ENCODE results near the gene TLK1.
"Not testable (repeated sequence)": the region's sequence is repeated elsewhere in the genome, so short reads cannot be mapped to it uniquely, and the experiment has no call there.

Gene TLK1

DNA sequence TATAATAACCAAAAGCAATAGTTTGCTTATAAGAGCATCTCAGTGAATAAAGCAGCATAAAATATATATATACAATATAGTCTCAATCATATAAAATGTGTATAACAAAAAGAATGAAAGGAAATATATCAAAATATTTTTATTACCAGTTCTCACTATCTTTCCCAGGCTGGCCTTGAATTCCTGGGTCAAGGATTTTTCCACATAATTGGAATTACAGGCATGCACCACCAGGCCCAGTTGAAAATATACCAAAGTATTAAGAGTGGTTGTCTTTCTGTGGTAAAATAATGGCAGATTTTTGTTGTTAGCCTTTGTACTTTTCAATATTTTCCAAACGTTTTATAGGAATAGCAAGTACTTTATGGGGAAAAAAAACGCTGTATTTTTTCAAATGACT is 8.6 kb upstream of the TLK1 start:
- DNase-seq (ENCODE audit: low read depth) = no peak

DNA sequence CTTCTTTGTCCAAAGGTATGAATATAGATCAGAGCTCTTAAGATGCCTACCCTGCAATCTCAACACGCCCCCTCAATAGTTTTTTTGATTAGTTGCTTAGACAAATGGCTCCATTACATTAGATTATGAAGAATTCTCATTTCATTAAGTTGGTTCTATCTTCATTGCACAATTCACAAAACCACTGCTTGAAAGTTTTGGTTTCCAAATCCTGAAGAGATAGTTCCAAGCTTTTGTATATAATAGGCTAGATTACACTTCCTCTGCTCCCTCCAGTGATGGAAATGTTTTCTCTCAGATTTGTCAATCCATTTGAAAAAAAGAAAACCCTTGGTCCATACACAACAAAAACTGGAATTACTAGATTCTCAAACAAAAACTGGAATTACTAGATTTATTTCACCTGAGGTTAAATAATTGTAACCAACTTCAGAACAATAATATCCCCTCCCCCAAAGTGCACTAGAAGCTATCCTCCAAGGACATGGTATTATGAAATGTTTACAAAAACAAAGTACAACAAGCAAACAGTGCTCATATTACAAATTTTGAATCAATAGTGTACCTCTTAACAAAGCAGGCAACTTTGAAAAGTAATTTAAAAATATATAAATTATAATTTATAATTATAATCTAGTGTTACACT is 6.8 kb upstream of the TLK1 start:
- DNase-seq (ENCODE audit: low read depth) = peak; percentile 72

DNA sequence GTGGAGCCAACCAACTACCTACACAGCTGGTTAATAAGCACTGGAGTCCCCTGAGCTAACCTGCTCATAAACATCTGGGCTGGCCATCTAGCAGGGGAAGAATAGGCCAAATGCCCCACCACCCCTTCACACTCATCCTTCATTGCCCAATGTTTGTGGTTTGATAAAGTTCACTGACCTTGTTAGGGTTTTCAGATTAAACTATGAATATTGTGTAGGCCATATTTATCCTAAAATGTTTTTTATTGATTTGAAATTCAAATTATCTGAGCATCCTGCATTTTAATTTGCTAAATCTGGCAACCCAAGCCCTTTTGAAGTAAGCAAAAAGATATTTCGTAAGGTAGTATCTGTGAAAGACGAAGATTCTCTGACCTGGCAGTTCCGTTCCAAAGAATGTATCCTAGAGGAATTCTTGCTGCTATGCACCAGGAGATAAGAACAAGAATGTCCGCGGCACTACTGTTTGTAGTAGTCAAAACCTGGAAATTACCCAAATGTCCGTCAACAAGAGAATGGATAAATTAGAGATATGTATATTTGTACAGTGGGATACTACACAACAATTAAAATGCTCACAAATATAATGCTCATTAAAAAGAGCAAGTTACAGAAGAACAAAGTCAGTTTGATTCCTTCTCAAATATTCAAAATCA is 5.8 kb upstream of the TLK1 start:
- peak; percentile 84 for DNase-seq (ENCODE audit: low read depth)

DNA sequence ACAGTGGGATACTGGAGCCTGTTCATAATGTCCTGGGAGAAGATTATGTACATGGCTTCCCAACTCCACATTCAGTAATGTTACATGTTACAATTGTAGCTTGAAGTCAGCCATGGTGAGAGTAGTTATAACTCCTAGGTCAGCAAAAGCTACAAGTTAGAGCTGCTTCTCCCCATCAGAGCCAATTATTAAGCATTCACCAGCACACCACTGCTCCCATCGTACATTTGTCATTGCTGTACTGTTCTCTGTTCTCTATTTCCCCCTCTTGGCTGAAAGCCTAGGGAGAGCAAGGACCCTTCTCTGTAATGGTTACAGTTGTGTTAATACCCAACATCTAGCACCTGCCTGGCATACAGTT is 5.3 kb upstream of the TLK1 start:
- DNase-seq (ENCODE audit: low read depth) = no peak

DNA sequence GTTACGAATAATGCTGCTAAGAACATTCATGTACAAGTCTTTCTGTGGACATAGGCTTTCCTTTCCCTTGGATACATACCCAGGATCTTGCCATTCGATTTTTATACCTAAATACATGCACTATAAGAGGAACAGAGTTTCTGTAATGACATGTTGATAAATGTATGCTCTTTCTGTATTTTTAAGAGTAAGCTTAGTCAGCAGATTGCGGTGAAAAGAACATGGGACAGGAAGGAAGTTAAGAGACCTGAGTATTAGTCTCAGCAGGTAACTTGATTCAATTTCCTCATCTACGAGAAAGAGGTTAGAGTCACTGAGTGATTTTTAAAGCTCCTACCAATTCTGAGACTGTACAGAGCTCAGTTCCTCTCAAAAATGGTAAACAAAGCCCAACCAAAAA is 2.6 kb upstream of the TLK1 start:
- DNase-seq (ENCODE audit: low read depth) = no peak

DNA sequence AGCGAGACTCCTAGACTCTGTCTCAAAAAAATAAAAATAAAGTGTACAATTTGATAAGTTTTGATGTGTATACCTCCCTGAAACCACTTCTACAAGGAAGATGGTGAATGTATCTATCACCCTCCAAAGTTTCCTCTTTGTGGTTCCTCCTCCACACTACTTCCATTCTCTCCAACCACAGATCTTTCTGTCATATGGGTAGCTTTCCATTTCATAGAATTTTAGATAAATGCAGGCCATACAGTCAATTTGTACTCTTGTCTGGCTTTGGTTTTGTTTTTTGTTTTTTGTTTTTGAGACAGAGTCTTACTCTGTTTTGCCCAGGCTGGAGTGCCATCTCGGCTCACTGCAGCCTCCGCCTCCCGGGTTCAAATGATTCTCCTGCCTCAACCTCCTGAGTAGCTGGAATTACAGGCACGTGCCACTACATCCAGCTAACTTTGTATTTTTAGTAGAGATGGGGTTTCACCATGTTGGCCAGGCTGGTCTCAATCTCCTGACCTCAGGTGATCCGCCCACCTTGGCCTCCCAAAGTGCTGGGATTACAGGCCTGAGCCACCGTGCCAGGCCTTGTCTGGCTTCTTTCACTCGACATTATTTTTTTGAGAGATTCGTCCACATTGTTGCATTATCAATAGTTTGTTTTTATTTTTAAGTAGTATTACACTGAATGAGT is 2.0 kb upstream of the TLK1 start:
- not testable (repeated sequence) for DNase-seq (ENCODE audit: low read depth)

DNA sequence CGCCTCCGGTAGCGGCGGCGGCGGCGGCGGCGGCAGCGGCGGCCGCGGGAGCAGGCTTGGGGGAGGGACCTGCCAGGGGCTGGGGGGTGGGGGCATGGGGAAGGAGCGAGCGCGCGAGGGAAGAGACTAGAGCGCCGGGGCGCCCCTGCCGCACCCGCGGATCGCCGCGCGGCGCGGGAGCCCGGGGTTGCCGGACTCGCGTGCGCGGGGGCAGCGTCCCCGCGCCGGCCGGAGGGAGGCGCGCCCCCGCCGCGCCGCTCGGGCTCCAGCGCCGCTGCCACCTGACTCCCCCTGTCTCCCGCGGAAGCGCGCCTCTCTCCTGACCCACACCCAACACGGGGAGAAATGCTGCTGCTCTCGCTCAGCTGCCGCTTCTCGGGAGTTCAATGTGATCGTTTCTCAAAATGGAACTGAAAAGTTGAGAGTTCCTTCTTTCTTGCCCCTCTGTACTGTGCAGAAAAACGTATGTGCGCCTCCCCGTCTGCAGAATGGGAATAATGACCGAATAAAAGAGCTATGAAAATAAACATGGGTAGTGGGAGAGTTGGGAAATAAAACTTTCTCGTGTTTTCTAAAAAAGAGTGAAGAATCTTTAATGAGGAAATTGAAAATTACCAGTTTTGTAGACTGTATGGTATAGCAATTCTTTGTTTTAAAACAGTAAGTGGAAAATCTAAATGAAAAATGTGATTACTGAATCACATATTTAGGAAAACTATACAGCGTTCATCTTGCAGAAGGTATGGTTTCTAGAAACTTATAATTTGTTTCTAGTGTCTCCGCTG is 455 bp upstream of the TLK1 start:
- DNase-seq (ENCODE audit: low read depth) = peak; percentile 61

DNA sequence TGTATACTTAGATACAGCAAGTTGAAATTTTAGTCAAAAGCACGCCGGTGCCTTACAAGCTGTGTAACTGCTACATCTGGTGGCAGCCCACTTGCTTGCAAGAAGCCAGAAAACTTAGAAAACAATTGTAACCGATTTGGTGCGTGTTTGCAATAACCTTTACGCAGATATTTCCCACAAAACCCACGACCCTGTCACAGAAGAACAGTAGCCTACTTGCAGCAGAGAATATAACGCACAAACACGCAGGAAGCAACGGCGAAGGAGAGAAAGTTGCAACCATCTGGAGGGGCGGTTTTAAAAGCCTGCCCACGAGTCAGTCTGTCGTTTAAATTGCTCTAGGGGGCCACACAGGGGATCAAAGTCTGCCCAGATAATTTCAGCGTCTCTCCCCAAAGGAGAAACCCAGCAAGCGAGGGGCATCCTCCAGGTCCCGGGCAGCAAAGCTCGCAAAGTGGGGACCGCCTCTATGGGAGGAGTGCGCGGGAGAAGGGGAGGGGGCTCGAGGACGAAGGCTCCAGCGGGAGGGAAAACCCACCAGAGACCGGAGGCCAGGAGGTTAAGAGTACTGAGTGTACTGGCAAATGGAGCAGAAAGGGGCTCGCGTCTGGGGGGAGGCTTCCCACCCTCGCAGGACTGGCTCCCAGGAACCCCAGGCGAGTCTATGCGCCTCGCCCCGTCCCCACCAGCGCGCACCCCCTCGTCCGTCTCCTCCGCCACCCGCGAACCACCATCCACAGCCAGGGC is 1.1 kb downstream of the TLK1 start:
- peak; percentile 66 for DNase-seq (ENCODE audit: low read depth)

DNA sequence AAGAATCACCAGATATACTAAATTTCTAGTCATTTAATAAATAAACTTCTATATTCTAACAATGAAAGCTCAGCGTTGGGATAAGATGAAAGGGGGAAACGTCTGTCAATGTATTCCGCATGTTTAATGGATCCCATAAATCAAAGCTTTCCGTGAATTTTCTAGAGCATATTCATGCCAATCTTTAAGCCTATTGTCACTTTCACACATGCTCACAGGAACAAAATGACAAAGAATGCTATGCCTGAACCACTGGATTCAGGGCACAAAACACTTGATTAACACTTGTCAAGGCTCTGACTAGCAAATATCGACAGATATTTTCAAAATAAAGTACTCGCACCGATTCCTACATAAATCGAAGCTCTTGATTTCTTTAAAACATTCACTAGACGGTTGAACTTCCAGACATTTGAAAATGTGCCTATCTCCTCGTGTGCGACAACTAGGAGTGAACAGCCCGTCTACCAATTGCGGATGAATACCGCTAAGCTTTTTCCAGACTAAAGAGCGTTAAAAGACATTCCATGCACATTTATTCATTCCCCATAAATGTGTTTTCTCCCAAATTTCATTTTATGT is 1.8 kb downstream of the TLK1 start:
- DNase-seq (ENCODE audit: low read depth) = no peak

DNA sequence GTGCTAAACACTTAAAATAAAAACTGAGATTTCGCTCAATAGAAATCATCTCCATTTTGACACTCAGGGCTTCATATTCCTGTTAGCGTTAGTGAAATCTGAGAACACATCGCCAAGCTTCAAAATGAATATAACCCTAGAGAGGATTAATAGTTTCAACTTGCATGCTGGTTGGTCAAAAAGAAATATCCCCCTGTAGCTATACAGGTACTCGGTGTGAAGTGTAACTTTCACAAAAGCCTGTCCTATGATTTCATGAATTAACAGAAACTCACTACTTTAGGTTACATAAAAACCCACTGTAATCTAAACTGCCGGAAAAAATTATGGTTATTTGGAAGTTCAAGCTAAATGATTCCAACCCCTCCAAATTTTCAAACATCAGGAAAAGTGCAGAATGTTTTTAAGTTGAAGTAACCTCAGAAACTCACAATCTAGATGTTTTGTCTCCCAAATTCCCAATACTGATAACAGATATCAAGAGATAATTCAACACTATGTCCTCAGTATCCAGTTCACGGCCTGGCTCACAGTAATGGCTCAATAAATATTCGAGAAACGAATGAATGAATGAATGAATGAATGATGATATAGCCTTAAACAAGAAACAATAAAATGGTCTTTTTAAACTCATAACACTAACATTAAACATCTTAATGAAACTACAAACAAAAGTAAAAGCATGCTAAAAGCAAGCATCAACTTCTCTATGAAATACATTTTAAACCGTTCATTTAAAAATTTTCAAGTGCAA is 2.5 kb downstream of the TLK1 start:
- no peak for DNase-seq (ENCODE audit: low read depth)

DNA sequence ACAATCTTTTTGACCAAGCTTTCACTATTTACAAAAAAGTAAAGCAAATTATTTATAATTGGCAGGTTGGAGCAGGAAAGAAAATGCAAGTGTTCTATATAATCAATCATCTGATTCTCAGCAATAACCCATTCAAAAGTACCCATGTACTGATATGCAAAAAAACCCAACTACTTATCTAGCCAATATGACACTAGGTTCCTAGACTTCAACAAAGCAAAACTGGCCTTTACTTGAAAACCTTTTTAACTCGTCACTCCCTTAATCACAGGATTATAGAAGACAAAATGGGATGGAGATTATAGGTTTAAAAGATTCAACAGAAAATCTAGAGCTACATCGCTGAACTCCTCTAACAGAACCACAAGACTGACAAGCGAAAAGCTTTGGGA is 3.6 kb downstream of the TLK1 start:
- no peak for DNase-seq (ENCODE audit: low read depth)

DNA sequence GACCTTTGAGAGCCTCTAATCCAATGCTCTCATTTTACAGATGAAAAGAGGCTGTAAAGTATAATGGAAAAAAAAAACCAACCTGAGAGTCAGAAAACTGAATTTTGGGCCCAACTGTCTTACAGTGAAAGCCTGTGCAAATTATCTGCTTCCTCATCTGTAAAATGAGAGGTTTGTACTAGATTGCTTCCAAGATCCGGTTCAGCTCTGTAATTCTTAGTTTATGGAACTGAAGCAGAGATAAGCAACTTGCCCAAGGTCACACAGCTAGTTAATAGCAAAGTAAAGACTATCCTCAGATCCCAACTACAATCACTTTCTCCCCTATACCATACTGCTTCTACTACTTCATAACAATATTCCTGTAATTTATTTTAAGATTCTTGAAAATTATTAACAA is 6.3 kb downstream of the TLK1 start:
- DNase-seq (ENCODE audit: low read depth) = peak; percentile 41

DNA sequence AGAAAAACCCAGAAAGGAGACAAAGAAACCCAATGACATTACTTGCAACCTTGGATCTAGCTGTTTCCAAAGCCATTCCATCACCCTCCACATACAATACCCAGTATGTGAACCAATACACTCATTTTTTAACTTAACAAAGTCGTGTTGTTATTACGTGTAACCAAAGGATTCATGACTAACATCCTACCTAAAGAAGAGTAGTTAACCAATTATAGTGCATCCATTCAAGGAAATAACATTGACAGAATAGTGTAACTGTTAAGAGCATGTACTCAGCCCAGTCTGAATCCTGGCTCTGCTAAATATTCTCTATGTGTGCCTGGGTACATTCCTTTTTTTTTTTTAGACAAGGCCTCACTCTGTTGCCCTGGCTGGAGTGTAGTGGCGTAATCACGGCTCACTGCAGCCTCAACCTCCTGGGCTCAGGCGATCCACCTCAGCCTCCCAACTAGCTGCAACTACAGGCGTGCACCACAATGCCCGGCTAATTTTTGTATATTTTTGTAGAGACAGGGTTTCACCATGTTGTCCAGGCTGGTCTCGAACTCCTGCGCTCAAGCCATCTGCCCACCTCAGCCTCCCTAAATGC is 9.9 kb downstream of the TLK1 start:
- no peak for DNase-seq (ENCODE audit: low read depth)

DNA sequence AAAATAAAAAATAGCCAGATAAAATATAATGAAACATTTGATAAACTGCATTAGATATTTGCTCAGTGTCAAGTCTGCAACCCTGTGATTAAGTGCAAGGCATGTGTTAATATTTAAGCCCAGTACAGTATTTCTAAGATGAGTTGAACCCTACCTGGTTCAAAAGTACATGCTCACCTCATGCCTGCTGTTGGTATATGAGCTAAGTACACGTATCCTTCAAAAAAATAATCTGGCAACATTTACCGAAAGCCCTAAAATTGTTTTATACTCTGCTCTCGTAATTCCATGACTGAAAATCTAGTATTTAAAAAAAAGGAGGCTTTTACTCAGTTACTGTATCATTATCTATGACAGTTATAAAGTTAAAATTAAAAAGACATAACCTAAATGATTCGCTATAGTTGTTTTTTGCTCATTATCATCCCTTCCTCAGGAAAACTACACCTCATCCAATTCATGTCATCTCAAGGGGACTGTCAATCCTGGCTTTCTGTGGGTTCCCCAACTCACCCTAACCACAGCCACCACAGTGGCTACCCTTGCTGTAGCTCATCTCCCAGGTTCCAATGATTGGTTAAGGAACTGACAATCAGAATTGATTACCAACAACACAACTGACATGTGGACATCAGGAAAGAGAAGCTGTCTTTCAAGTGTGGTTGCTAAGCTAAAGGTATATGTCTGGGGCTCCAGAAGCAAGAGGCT is 10.6 kb downstream of the TLK1 start:
- DNase-seq (ENCODE audit: low read depth) = no peak

DNA sequence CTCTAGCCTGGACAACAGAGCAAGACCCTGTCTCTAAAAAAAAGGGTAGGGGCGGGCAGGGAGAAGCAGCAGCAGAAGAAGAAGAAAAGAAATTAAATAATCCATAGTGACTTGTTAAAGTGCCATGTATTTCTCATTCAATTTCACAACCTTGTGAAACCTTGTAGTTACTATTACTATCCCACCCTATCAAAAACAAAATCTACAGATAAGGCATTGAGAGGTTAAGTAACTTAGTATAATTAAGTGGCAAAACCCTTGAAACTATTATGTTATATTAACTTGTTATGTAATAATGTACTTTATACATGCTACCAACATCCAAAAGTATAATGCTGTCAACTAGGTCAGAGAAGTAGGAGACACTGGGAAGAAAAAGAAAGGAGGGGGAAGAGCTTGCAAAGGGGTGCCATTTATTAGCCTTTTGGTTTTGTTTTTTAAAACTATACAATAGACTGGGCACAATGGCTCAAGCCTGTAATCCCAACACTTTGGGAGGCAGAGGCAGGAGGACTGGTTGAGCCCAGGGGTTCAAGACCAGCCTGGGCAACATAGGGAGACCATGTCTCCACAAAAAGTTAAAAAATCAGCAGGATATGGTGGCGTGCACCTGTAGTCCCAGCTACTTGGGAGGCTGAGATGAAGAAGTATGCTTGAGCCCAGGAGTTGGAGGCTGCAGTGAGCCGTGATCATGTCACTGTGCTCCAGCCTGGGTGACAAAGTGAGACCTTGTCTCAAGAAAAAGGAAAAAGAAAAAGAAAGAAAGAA is 11.3 kb downstream of the TLK1 start:
- DNase-seq (ENCODE audit: low read depth) = peak; percentile 24

DNA sequence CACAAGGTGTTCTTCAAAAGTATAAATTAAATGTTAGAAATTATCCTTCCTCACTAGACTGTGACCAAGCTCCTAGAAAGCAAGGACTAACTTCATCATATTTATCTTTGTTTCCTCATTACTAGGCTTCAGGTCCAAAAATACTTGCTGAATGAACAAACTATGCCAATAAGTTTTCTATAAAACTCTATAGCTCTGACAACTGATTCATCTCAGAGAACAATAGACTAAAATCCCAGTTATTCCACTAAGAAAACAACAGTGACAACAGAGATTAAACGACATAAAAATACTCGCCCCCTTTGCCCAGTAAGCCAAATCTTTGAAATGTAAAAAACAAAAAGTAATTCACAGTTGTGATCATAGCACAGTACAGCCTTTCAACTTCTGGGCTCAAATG is 13.6 kb downstream of the TLK1 start:
- no peak for DNase-seq (ENCODE audit: low read depth)

DNA sequence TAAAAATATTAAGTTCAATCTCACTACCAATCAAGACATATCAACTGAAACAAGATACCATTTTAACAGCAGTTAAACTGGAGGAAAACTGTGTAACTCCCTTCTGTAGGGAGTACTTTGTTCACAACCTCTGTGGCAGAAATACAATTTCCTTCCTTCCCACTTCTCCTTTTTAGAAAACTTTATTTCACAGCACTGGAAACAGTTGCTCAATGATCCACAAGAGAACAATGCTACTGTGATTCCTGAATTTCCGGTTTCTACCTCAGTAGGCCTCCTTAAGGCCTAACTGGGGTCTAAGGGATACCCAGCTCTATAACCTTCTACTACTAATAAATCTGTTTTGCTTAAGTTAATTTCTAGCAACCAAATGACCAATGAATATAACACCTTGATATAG is 14.1 kb downstream of the TLK1 start:
- DNase-seq (ENCODE audit: low read depth) = no peak

DNA sequence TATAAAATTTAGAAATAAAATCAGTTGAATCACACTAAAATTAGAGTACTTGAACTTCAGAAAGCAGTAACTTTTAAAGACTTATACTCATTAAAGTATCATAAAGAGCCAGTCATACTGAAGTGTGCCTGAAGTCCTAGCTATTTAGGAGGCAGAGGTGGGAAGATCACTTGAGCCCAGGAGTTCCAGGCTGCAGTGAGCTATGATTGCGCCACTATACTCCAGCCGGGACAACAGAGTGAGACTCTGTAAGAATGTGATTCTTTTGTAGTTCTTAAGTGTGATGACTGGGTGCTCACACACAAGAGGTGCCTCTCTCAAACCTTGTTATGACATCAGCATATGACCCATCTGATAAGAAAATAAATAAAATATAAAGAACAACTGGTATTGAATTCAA is 14.6 kb downstream of the TLK1 start:
- DNase-seq (ENCODE audit: low read depth) = no peak

DNA sequence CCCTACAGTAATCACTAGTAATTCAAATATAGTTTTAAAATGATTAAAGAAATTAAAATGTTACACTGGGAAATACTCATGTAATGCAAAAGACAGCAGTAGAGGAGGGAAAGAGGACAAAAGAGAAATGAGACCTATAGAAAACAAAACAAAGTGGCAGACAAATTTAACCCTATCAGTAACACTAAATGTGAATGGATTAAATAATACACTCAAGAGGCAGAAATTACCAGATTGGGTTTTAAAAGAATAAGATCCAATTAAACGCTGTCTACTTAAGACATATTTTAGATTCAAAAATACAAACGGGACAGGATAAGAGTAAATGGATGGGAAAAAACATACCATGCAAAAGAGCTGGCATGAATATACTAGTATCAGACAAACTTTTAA is 17.0 kb downstream of the TLK1 start:
- DNase-seq (ENCODE audit: low read depth) = no peak

Data from amniotic epithelial cell (primary cell).